ENCODE data around the gene TEN1. TPM values are rescaled to one million over a fixed set of nuclear protein-coding genes. Genes with fewer than 3 reads are reported as not detected.

The TEN1 gene
- total and polyA plus RNA-seq, 10 donors: 6.0 to 38.7 (median 17.0) TPM

DNA sequence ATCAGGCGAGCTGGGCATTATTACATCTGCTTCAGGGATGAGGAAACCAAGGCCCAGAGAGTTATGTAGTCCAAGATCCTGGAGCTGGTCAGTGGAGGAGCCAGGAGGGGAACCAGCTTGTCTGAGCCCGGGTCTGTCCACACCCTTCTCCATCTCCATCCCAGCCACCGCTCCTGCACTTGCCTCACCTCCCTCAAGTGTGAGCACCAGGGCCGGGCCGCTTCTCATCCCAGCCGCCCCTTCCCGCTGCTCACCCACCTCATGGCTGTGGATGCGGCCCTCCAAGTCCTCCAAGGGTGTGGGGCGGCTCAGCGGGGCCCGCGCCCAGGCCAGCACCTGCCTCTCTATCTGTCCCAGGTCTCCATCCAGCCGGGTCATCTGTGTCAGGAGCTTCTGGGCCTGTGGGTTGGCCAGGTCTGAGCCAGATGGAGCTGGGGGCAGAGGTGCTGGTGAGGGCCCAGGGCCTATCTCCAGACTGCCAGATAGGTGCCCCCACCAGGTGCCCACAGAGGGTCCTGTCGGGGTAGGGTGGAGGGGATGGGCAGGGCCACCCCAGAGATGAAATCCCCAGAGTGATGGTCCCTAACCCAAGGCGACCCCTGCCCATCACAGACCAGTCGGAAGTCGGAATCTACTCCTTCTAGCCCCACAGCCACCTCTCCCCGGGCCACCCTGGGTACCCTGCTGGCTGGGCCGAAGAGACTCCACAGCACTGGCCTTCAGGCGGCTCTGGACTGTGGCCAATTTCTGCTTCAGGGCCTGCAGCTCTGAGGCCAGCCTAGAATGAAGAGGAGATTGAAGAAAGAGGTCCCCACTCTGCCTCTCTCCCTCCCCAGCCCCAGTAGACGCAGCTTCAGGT is 38.7 kb downstream of the TEN1 start:
- peaks cover 0 to 41% (median 0%) of the 10 kb centered on the region in 7 donors for H3K27me3 ChIP-seq (replicated peaks in 1 of 7)
- no peak for TF ChIP-seq POLR2AphosphoS5 (IDR thresholded peaks at IDR 0.05)
- no peak for TF ChIP-seq CTCF (IDR thresholded peaks at IDR 0.05 in 8 of 11, conservative IDR thresholded peaks at IDR 0.05 in 3 of 11)
- no peak for TF ChIP-seq POLR2A (IDR thresholded peaks at IDR 0.05)
- H3K36me3 ChIP-seq: no peaks in the 10 kb centered on the region
- H3K9me3 ChIP-seq: no peaks in the 10 kb centered on the region
- DNase-seq: no peak
- no peak overlapping the region for H3K4me3 ChIP-seq
- H3K27ac ChIP-seq: no peak overlapping the region
- H3K4me1 ChIP-seq: peaks cover 0 to 16% (median 8%) of the 10 kb centered on the region in 6 donors
- intact Hi-C loops (cut with DNase I; ENCODE audit: low total_unique reads): no loop called here
- 90 to 94% (median 94%) methylated on average over 18 to 21 of the region's 21 CpGs for WGBS, 5 donors

DNA sequence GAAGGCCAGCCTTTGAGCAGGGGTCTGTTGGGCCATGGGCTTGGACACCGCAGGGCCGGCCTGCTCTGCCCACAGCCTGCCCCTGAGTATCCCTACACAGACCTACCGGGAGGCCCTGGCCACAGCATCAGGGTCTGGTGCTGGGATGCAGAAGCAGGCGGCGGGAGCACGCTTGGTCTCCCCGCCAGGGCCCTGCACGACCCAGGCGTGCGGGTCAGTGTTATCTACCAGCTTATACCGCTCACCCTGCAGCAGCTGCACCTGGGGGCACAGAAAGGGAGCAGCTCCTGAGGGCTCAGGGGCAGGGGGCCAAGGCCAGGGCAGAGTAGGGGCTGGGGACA is 39.3 kb downstream of the TEN1 start:
- 56 to 97% (median 89%) methylated on average over 3 to 11 of the region's 11 CpGs for WGBS, 5 donors
- Histone ChIP-seq H3K9me3 (no peaks in the 10 kb centered on the region), H3K4me3 (no peak overlapping the region), H3K27me3 (replicated peaks in 1 of 7) (peaks cover 0 to 47% (median 0%) of the 10 kb centered on the region in 7 donors), H3K36me3 (no peaks in the 10 kb centered on the region), H3K27ac (no peak overlapping the region), H3K4me1 (peaks cover 0 to 16% (median 8%) of the 10 kb centered on the region in 6 donors)
- intact Hi-C loops (cut with DNase I; ENCODE audit: low total_unique reads): no loop called here
- TF ChIP-seq CTCF (IDR thresholded peaks at IDR 0.05 in 8 of 11, conservative IDR thresholded peaks at IDR 0.05 in 3 of 11) (no peak), POLR2AphosphoS5 (IDR thresholded peaks at IDR 0.05) (no peak), POLR2A (IDR thresholded peaks at IDR 0.05) (no peak)
- DNase-seq: no peak

- Histone ChIP-seq H3K27me3 (replicated peaks in 1 of 7) (peaks cover 0 to 52% (median 0%) of the 10 kb centered on the region in 7 donors), H3K9me3 (no peaks in the 10 kb centered on the region), H3K36me3 (no peaks in the 10 kb centered on the region), H3K4me3 (no peak overlapping the region), H3K4me1 (peaks cover 0 to 16% (median 8%) of the 10 kb centered on the region in 6 donors), H3K27ac (no peak overlapping the region)
- 83 to 96% (median 93%) methylated on average over 12 to 13 of the region's 13 CpGs for WGBS, 5 donors
- TF ChIP-seq POLR2AphosphoS5 (IDR thresholded peaks at IDR 0.05) (no peak), CTCF (IDR thresholded peaks at IDR 0.05 in 8 of 11, conservative IDR thresholded peaks at IDR 0.05 in 3 of 11) (no peak), POLR2A (IDR thresholded peaks at IDR 0.05) (no peak)
- intact Hi-C loops (cut with DNase I; ENCODE audit: low total_unique reads): no loop called here
- DNase-seq: no peak
These were observed 39.8 kb downstream of the TEN1 start for GRCh38 chr17:76018801-76019200.

- Histone ChIP-seq H3K36me3 (no peaks in the 10 kb centered on the region), H3K9me3 (no peaks in the 10 kb centered on the region), H3K27ac (no peak overlapping the region), H3K4me3 (no peak overlapping the region), H3K27me3 (replicated peaks in 1 of 7) (peaks cover 0 to 43% (median 0%) of the 10 kb centered on the region in 7 donors), H3K4me1 (peaks cover 0 to 5% (median 0%) of the 10 kb centered on the region in 6 donors)
- TF ChIP-seq CTCF (IDR thresholded peaks at IDR 0.05 in 8 of 11, conservative IDR thresholded peaks at IDR 0.05 in 3 of 11): no peak
- no peak for TF ChIP-seq POLR2A (IDR thresholded peaks at IDR 0.05)
- no peak for TF ChIP-seq POLR2AphosphoS5 (IDR thresholded peaks at IDR 0.05)
- 88 to 95% (median 90%) methylated on average over 6 of the region's 6 CpGs for WGBS, 5 donors
- intact Hi-C loops (cut with DNase I; ENCODE audit: low total_unique reads): no loop called here
- no peak for DNase-seq
These were observed 40.9 kb downstream of the TEN1 start for GRCh38 chr17:76019833-76020467.
